H1 (cell line): Measurements from ENCODE around the gene DCAF6. TPM values are rescaled to one million over a fixed set of nuclear protein-coding genes. Genes with fewer than 3 reads are reported as not detected.

ENCODE experiments used
- CREB1 ChIP-seq: IDR thresholded peaks from 2 replicates; pipeline ENCODE4 v1.6.1; 2012; ENCODE audit warnings: inconsistent platforms
- EGR1 ChIP-seq: IDR thresholded peaks from 2 replicates; pipeline ENCODE4 v1.6.1; 2011; ENCODE audit warnings: low read depth, low read length, borderline replicate concordance
- MAX ChIP-seq: IDR thresholded peaks from 2 replicates; pipeline ENCODE4 v1.6.1; 2012; ENCODE audit warnings: inconsistent platforms
- POLR2AphosphoS5 ChIP-seq: IDR thresholded peaks from 2 replicates; pipeline ENCODE4 v1.6.1; 2011; ENCODE audit warnings: low read depth, low read length
- RAD21 ChIP-seq, 2 experiments: IDR thresholded peaks in 1 of 2; conservative IDR thresholded peaks in 1 of 2; 2 replicates each; pipeline ENCODE4 v1.6.1; 2011; ENCODE audit warnings: low read depth in 2 of 2, low read length in 2 of 2, improper control_type of control experiment in 1 of 2, inconsistent platforms in 1 of 2, mild to moderate bottlenecking in 1 of 2, moderate library complexity in 1 of 2
- RBBP5 ChIP-seq: IDR thresholded peaks from 2 replicates; pipeline ENCODE4 v1.7.1; 2012; ENCODE audit warnings: low read depth, mild to moderate bottlenecking, inconsistent platforms, low read length, moderate library complexity, borderline replicate concordance
- SIRT6 ChIP-seq: IDR thresholded peaks from one replicate; pipeline ENCODE4 v1.7.1; 2012; ENCODE audit warnings: low read length, inconsistent platforms
- TCF12 ChIP-seq: IDR thresholded peaks from 2 replicates; pipeline ENCODE4 v1.6.1; 2011; ENCODE audit warnings: low read depth, mild to moderate bottlenecking, low read length
- polyA plus RNA-seq, 7 experiments: library from polyadenylated mRNA; depleted of rRNA in 3 of 7; stranded (reverse) in 5 of 7; unstranded in 2 of 7; fragments of >200 nt in 5 of 7; fragments of 200-250 nt in 2 of 7; gene quantifications; 1 replicate in 5 of 7; 2 replicates in 1 of 7; 4 replicates in 1 of 7; pipeline versions ENCODE4 v1.2.1 to v1.2.3, GENCODE V29; 2011 to 2013; ENCODE audit warnings: missing spikeins in 2 of 7, mixed read lengths in 2 of 7
- total RNA-seq: library from RNA; stranded (reverse); fragmentation: NEBNext Ultra II Directional; extraction: Animal tissue kit (Norgen Biotek cat#: 25700); gene quantifications from 2 replicates; pipeline ENCODE4 v1.2.1, GENCODE V29; 2021

The DCAF6 gene
- total and polyA plus RNA-seq, 2 of the 8 experiments (the other 6 are each of a cell fraction or from before 2014, with no cell fraction given): 12.3 to 17.4 TPM

GRCh38 chr1:167935216-167936067 lies 1.0 kb upstream of the DCAF6 start (continued):
- TF ChIP-seq POLR2AphosphoS5 (peak; percentile 71), MAX (peak; percentile 8; the same call in 1 of the 2 replicates), RAD21 (IDR thresholded peaks at IDR 0.05 in 1 of 2, conservative IDR thresholded peaks at IDR 0.05 in 1 of 2; ENCODE audit: low read depth in 2 of 2, low read length in 2 of 2) (0 out of 4 replicates have a peak, but pooled peaks of 1 of the 2 experiments have one; percentile 1), EGR1 (peak; percentile 83; the same call in 1 of the 2 replicates), SIRT6 (no peak), RBBP5 (peak; percentile 52; the same call in 1 of the 2 replicates), CREB1 (0 out of 2 replicates have a peak, but pooled peaks have one; percentile 5), TCF12 (no peak)
- TF ChIP-seq, all 59 proteins: peak for 12
